OCI-LY7 (cell line): Measurements from ENCODE around the gene KANK2.

ENCODE experiments used
- CTCF ChIP-seq: fragments of 200-600 bp; sonication (generic); conservative IDR thresholded peaks from 2 replicates; pipeline ENCODE4 v1.5.1; 2014; ENCODE audit warnings: mild to moderate bottlenecking, antibody characterized with exemption, low read length, moderate library complexity, mixed read lengths
- EZH2phosphoT487 ChIP-seq: fragments of 200-600 bp; sonication (generic); IDR thresholded peaks from 2 replicates; pipeline ENCODE4 v1.6.1; 2018; ENCODE audit warnings: low read depth, borderline replicate concordance, mild to moderate bottlenecking, mixed run types, antibody characterized with exemption, low read length, moderate library complexity, mixed read lengths

- no peak for TF ChIP-seq CTCF
- TF ChIP-seq EZH2phosphoT487 = no peak
These were observed 82.3 kb downstream of the KANK2 start for GRCh38 chr19:11115042-11115441.
